Cerebellar nuclear complex (tissue), 1 donor: ENCODE data around the gene THEM5.
"Not testable (repeated sequence)": the region's sequence is repeated elsewhere in the genome, so short reads cannot be mapped to it uniquely, and the experiment has no call there.

Experiments
- DNase-seq, 2 experiments: peaks; one replicate each; lab custom pipeline; 2025; lab: John Stamatoyannopoulos, UW

THEM5 gene

GRCh38 chr1:151853411-151853943 is at the start of gene THEM5:
THEM5 (minus strand) TSS chr1:151853712; CDS start chr1:151853565, 147 bp downstream.
- DNase-seq, result no peak

GRCh38 chr1:151902858-151903257 is 49.3 kb upstream of the THEM5 start:
- no peak for DNase-seq

- DNase-seq, result not testable (repeated sequence)
Measured at GRCh38 chr1:151900804-151901203, 47.3 kb upstream of the THEM5 start.

- DNase-seq, result no peak
Measured at GRCh38 chr1:151898519-151898991, 45.0 kb upstream of the THEM5 start.

GRCh38 chr1:151897991-151898431 is 44.5 kb upstream of the THEM5 start:
- no peak for DNase-seq

GRCh38 chr1:151893176-151893924 is 39.8 kb upstream of the THEM5 start:
- no peak for DNase-seq

GRCh38 chr1:151892190-151892589 is 38.7 kb upstream of the THEM5 start:
- DNase-seq, result no peak

- DNase-seq, result no peak
Measured at GRCh38 chr1:151891512-151891911, 38.0 kb upstream of the THEM5 start.

GRCh38 chr1:151888972-151889570 is 35.6 kb upstream of the THEM5 start:
- no peak for DNase-seq

GRCh38 chr1:151887028-151887427 is 33.5 kb upstream of the THEM5 start:
- no peak for DNase-seq

GRCh38 chr1:151885479-151885878 is 32.0 kb upstream of the THEM5 start:
- no peak for DNase-seq

- DNase-seq, result not testable (repeated sequence)
Measured at GRCh38 chr1:151884879-151885278, 31.4 kb upstream of the THEM5 start.

GRCh38 chr1:151884445-151884844 is 30.9 kb upstream of the THEM5 start:
- DNase-seq, result not testable (repeated sequence)

GRCh38 chr1:151883898-151884297 is 30.4 kb upstream of the THEM5 start:
- DNase-seq, result not testable (repeated sequence)

GRCh38 chr1:151882918-151883317 is 29.4 kb upstream of the THEM5 start:
- not testable (repeated sequence) for DNase-seq

- DNase-seq, result no peak
Measured at GRCh38 chr1:151882466-151882865, 29.0 kb upstream of the THEM5 start.

GRCh38 chr1:151881479-151881878 is 28.0 kb upstream of the THEM5 start:
- DNase-seq, result no peak

- no peak for DNase-seq
Measured at GRCh38 chr1:151875419-151876097, 22.0 kb upstream of the THEM5 start.

GRCh38 chr1:151872776-151873175 is 19.3 kb upstream of the THEM5 start:
- DNase-seq, result not testable (repeated sequence)

- no peak for DNase-seq
Measured at GRCh38 chr1:151871284-151872030, 17.9 kb upstream of the THEM5 start.

GRCh38 chr1:151868486-151868885 is 15.0 kb upstream of the THEM5 start:
- no peak for DNase-seq
